Omental fat pad (tissue), 4 donors: Measurements from ENCODE around the gene ARRDC3. TPM values are rescaled to one million over a fixed set of nuclear protein-coding genes. Genes with fewer than 3 reads are reported as not detected.
A peak's percentile ranks its signal among the peaks of the same experiment; 100 is the strongest.

Source experiments
- ATAC-seq: fragments of 150-250 bp; one replicate; pipeline ENCODE4 v1.9.1; 2016; ENCODE audit warnings: mild to moderate bottlenecking, moderate library complexity; ENCODE audit not compliant: low FRiP score
- DNase-seq: peaks from one replicate; pipeline ENCODE4 v3.0.0-alpha.2; 2019; ENCODE audit warnings: low spot score
- CTCF ChIP-seq, 3 donors: fragments of 450-650 bp; IDR thresholded peaks; one replicate each; pipeline ENCODE4 v1.5.1; 2016 to 2017; ENCODE audit warnings: antibody characterized with exemption in 3 of 3, mild to moderate bottlenecking in 3 of 3, moderate library complexity in 2 of 3
- total RNA-seq, 4 donors: library from RNA; depleted of rRNA; stranded (reverse); fragments of >200 nt; gene quantifications; one replicate each; pipeline ENCODE4 v1.1.0, GENCODE V29; 2016

Gene ARRDC3
- total RNA-seq = 10 to 100 TPM; 36.8 to 87.0 (median 61.0) TPM

GRCh38 chr5:91383027-91383955, at the start of gene ARRDC3:
Gene ARRDC3 (minus strand): TSS chr5:91383317. CDS start chr5:91383092, 225 bp downstream.
- ATAC-seq = peak; percentile 70
- DNase-seq = peak; percentile 81
- TF ChIP-seq CTCF (IDR thresholded peaks at IDR 0.05) = no peak

- DNase-seq (no peak), ATAC-seq (no peak)
- TF ChIP-seq CTCF (IDR thresholded peaks at IDR 0.05) = no peak
These were observed 47.8 kb upstream of the ARRDC3 start for GRCh38 chr5:91430949-91431348.

- DNase-seq = no peak
- TF ChIP-seq CTCF (IDR thresholded peaks at IDR 0.05) = no peak
- ATAC-seq = no peak
These were observed 41.7 kb upstream of the ARRDC3 start for GRCh38 chr5:91424638-91425436.

- TF ChIP-seq CTCF (IDR thresholded peaks at IDR 0.05) = no peak
- ATAC-seq (no peak), DNase-seq (no peak)
These were observed 40.8 kb upstream of the ARRDC3 start for GRCh38 chr5:91423871-91424270.

- TF ChIP-seq CTCF (IDR thresholded peaks at IDR 0.05) = no peak
- no peak for DNase-seq
- no peak for ATAC-seq
These were observed 37.8 kb upstream of the ARRDC3 start for GRCh38 chr5:91420879-91421278.

GRCh38 chr5:91419571-91420537, 36.7 kb upstream of the ARRDC3 start:
- ATAC-seq = no peak
- peak in 1 of 3 donors; percentile 43 for TF ChIP-seq CTCF (IDR thresholded peaks at IDR 0.05)
- DNase-seq = peak; percentile 34
